ENCODE data around the gene TEAD3. TPM values are rescaled to one million over a fixed set of nuclear protein-coding genes. Genes with fewer than 3 reads are reported as not detected.

Gene TEAD3
- polyA plus RNA-seq, 3 donors = not detected

DNA sequence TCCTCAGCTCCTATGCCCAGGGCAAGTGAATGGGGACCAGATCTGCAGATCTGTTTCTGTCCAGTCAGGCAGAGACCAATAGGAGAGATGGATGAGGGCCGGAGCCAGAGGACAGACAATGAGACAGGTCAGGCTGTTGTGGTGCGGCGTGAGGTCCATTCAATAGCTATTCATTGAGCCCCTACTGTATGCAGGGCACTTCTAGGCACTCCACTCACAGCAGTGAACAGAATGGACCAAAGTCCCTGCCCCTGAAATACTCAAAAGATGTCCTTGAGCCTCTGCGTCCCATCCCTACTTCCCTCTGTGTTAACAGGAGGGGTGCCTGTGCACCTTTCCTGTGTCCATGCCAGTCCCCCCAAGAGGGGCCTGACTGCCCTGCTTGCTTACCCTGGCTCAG is 24.4 kb upstream of the TEAD3 start:
- Histone ChIP-seq H3K4me1 (ENCODE audit: control insufficient read depth in 1 of 2, insufficient read depth in 2 of 2, low read length in 2 of 2) (peaks cover 0 to 4% of the 10 kb centered on the region in 2 donors), H2AFZ (ENCODE audit: insufficient read depth, low read depth, low read length, poor library complexity, severe bottlenecking) (no peak overlapping the region), H3K79me2 (ENCODE audit: insufficient read depth, low read length) (no peaks in the 10 kb centered on the region), H3K36me3 (replicated peaks in 1 of 2; ENCODE audit: control insufficient read depth in 1 of 2, insufficient read depth in 2 of 2, low read length in 2 of 2) (no peaks in the 10 kb centered on the region), H3K27ac (ENCODE audit: low read depth in 1 of 2, low read length in 2 of 2) (no peak overlapping the region), H3K9ac (ENCODE audit: insufficient read depth, low read length, poor library complexity, severe bottlenecking) (no peak overlapping the region), H3K9me3 (replicated peaks in 1 of 2; ENCODE audit: control insufficient read depth in 1 of 2, insufficient read depth in 1 of 2, low read length in 2 of 2) (no peaks in the 10 kb centered on the region), H3K4me2 (replicated peaks; ENCODE audit: extremely low read depth, low read length, poor library complexity, severe bottlenecking) (no peak overlapping the region), H3K27me3 (ENCODE audit: control insufficient read depth in 2 of 2, insufficient read depth in 2 of 2, low read length in 2 of 2) (no peaks in the 10 kb centered on the region), H3K4me3 (replicated peaks in 1 of 3; ENCODE audit: low read depth in 2 of 3, low read length in 3 of 3) (no peak overlapping the region), H4K20me1 (ENCODE audit: insufficient read depth, low read length) (no peaks in the 10 kb centered on the region)
- intact Hi-C loops (cut with micrococcal nuclease) = loop anchor here (5.0 kb wide), 1 partner anchor 216 kb away; the partner anchor contains the start of gene ARMC12 (in 2 of the 2)
- no peak for DNase-seq
- Mint-ChIP-seq H3K36me3 (no peaks in the 10 kb centered on the region), H3K4me1 (peaks cover 10% of the 10 kb centered on the region), H3K9me3 (peaks cover 0 to 2% (median 0%) of the 10 kb centered on the region in 7 donors), H3K27ac (no peak overlapping the region), H3K27me3 (ENCODE audit: low read depth in 3 of 3) (peaks cover 8 to 13% (median 12%) of the 10 kb centered on the region in 3 donors), H3K4me3 (no peak overlapping the region)
- TF ChIP-seq, protein P1, sequence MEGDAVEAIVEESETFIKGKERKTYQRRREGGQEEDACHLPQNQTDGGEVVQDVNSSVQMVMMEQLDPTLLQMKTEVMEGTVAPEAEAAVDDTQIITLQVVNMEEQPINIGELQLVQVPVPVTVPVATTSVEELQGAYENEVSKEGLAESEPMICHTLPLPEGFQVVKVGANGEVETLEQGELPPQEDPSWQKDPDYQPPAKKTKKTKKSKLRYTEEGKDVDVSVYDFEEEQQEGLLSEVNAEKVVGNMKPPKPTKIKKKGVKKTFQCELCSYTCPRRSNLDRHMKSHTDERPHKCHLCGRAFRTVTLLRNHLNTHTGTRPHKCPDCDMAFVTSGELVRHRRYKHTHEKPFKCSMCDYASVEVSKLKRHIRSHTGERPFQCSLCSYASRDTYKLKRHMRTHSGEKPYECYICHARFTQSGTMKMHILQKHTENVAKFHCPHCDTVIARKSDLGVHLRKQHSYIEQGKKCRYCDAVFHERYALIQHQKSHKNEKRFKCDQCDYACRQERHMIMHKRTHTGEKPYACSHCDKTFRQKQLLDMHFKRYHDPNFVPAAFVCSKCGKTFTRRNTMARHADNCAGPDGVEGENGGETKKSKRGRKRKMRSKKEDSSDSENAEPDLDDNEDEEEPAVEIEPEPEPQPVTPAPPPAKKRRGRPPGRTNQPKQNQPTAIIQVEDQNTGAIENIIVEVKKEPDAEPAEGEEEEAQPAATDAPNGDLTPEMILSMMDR (IDR thresholded peaks at IDR 0.05) = no peak
- 100% methylated on average over 3 of the region's 4 CpGs for WGBS (ENCODE audit: insufficient coverage)

DNA sequence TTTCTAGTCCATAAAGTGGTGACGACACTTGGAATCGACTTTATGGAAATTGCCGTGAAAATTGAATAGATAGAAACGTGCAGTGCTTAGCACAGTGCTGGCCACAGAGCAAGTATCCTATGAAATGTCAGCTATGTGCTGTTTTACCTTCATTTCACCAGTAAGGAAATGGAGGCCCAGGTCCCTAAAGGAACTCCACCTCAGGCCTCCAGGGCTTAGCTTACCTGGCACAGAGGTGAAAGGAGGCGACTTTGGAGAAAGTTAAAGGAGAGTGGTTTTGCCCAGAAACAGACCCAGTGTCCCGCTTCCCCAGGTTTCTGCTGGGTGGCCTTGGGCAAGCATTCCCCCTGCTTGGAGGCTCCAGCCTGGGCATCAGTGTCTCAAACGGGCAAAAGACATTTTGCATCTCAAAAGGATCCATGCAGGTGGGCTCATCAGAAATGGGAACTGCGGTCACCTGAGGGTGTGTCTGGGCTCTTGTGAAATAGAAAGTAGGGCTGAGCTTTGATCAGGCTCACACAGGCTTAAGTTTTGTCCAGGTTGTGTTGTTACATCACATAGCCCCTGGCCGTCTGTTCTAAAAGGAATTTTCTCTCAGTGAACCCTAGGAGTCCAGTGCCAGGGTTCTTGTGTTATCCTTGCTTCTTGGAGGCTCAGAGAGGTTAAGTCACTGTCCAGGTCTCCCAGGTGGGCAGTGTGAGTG is 22.6 kb upstream of the TEAD3 start:
- no peak overlapping the region for H3K27ac Mint-ChIP-seq
- H3K9ac ChIP-seq (ENCODE audit: insufficient read depth, low read length, poor library complexity, severe bottlenecking) = no peak overlapping the region

More for the DNA sequence above, 22.6 kb upstream of the TEAD3 start:
- H3K36me3 Mint-ChIP-seq = no peaks in the 10 kb centered on the region
- Histone ChIP-seq H3K79me2 (ENCODE audit: insufficient read depth, low read length) (no peaks in the 10 kb centered on the region), H3K9me3 (replicated peaks in 1 of 2; ENCODE audit: control insufficient read depth in 1 of 2, insufficient read depth in 1 of 2, low read length in 2 of 2) (no peaks in the 10 kb centered on the region), H3K36me3 (replicated peaks in 1 of 2; ENCODE audit: control insufficient read depth in 1 of 2, insufficient read depth in 2 of 2, low read length in 2 of 2) (no peaks in the 10 kb centered on the region), H3K4me1 (ENCODE audit: control insufficient read depth in 1 of 2, insufficient read depth in 2 of 2, low read length in 2 of 2) (peaks cover 0 to 4% of the 10 kb centered on the region in 2 donors), H3K27ac (ENCODE audit: low read depth in 1 of 2, low read length in 2 of 2) (no peak overlapping the region), H4K20me1 (ENCODE audit: insufficient read depth, low read length) (no peaks in the 10 kb centered on the region), H3K4me3 (replicated peaks in 1 of 3; ENCODE audit: low read depth in 2 of 3, low read length in 3 of 3) (no peak overlapping the region), H2AFZ (ENCODE audit: insufficient read depth, low read depth, low read length, poor library complexity, severe bottlenecking) (no peak overlapping the region), H3K27me3 (ENCODE audit: control insufficient read depth in 2 of 2, insufficient read depth in 2 of 2, low read length in 2 of 2) (no peaks in the 10 kb centered on the region), H3K4me2 (replicated peaks; ENCODE audit: extremely low read depth, low read length, poor library complexity, severe bottlenecking) (no peak overlapping the region)
- H3K4me1 Mint-ChIP-seq = peaks cover 7% of the 10 kb centered on the region
- intact Hi-C loops (cut with micrococcal nuclease) = loop anchor here (5.0 kb wide), 1 partner anchor 218 kb away; the partner anchor contains the start of gene ARMC12 (in 2 of the 2)
- H3K27me3 Mint-ChIP-seq (ENCODE audit: low read depth in 3 of 3) = peaks cover 9 to 14% (median 10%) of the 10 kb centered on the region in 3 donors
- 96% methylated on average over 5 of the region's 9 CpGs for WGBS (ENCODE audit: insufficient coverage)
- H3K9me3 Mint-ChIP-seq = peaks cover 0 to 2% (median 0%) of the 10 kb centered on the region in 7 donors
- H3K4me3 Mint-ChIP-seq = no peak overlapping the region
- TF ChIP-seq, protein P1 (IDR thresholded peaks at IDR 0.05) = no peak
- DNase-seq = no peak
